Measurements from ENCODE around the gene AIP. TPM values are rescaled to one million over a fixed set of nuclear protein-coding genes. Genes with fewer than 3 reads are reported as not detected.
"Not testable (repeated sequence)": the region's sequence is repeated elsewhere in the genome, so short reads cannot be mapped to it uniquely, and the experiment has no call there.

AIP gene
- total RNA-seq, 1 donor from 2014 or later, result 82.7 TPM

DNA sequence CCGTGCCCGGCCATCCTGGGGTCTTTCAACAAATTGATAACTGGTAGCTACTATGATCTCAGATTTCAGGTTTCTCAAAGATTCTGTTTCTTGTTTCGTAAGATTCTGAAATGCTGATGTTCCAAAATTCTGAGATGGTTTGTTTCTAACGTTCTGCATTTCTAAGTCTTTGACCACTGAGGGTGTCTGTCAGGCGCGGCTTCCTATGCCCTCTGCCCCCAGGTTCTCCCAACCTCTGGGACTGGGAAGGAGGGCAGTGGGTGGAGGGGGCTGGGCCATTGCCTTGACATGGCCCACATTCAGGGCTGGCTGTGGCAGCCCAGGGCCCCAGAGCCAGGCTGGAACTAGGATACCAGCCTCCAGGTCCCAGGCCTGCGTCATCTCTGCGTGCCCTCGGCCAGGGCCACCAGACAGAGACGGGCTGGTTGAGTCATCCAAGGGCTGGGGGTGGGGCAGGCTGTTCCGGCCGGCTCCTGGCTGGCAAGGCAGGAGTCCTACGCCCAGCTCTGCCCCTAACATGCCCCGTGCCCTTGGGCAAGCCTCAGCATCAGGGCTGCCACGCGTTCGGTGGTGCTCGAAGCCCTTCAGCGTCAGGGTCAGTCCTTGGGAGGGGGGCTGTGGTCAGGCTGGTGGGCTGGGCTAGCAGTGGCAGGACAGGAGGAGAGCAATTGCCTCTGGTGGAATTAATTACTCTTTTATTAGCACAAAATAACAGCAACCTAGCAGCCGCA, 19.0 kb upstream of the AIP start:
- intact Hi-C loops (cut with DNase I), result loop anchor here (10.0 kb wide), 1 partner anchor 59 kb away; the partner anchor contains the start of genes PPP1CA and TBC1D10C
- Histone ChIP-seq H3K27ac (peak overlapping the region; percentile 87), H3K4me3 (peak overlapping the region; percentile 48 to 49), H3K27me3 (no peaks in the 10 kb centered on the region), H3K9me3 (no peaks in the 10 kb centered on the region), H3K36me3 (no peaks in the 10 kb centered on the region), H3K4me1 (peaks cover 49% of the 10 kb centered on the region)
- no peak for DNase-seq (ENCODE audit: extremely low spot score in 2 of 2)
- TF ChIP-seq POLR2AphosphoS5 (IDR thresholded peaks at IDR 0.05; ENCODE audit: insufficient read depth in 1 of 2, low read depth in 1 of 2), result peak; percentile 58 to 64
- TF ChIP-seq, protein P1, sequence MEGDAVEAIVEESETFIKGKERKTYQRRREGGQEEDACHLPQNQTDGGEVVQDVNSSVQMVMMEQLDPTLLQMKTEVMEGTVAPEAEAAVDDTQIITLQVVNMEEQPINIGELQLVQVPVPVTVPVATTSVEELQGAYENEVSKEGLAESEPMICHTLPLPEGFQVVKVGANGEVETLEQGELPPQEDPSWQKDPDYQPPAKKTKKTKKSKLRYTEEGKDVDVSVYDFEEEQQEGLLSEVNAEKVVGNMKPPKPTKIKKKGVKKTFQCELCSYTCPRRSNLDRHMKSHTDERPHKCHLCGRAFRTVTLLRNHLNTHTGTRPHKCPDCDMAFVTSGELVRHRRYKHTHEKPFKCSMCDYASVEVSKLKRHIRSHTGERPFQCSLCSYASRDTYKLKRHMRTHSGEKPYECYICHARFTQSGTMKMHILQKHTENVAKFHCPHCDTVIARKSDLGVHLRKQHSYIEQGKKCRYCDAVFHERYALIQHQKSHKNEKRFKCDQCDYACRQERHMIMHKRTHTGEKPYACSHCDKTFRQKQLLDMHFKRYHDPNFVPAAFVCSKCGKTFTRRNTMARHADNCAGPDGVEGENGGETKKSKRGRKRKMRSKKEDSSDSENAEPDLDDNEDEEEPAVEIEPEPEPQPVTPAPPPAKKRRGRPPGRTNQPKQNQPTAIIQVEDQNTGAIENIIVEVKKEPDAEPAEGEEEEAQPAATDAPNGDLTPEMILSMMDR (IDR thresholded peaks at IDR 0.05), result no peak

DNA sequence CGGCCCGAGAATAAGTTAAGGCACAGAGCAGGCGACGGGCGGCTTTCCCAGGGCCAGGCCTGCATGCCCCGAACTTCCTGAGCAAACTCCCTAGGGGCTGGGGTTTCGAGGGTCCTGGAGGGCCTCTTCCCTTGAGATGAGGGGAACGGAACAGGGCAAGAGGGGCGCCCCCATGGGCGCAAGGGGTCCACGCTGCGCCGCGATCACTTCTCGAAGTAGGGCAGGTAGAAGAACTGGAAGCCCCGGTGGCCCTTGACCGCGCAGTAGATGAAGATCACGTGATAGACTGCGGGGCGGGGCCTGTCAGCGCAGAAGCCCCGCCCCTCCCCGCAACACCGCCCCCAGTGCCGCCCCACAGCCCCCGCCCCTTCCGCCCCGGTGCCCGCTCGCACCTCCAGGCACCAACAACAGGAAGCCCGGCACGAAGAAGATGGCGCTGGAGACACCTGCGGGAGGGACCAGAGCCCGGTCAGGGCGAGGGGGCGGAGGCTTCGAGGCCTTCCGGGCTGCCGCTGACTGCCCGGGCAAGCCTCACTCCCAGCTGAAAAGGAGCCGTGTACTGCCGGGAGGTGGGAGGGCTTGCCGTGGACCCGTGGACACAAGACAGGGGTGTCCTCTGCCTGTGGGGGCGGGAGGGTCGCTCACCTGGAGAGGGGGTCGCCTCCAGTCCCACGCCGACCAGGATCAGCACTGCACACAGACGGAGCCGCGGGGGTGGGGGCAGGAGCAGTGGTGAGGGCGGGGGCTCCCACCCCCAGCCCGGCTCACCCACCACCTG, 18.2 kb upstream of the AIP start:
- intact Hi-C loops (cut with DNase I), result loop anchor here (5.0 to 10.0 kb wide), 2 partner anchors 42 to 60 kb away; partner anchors contain the start of genes PPP1CA and TBC1D10C
- Histone ChIP-seq H3K4me3 (peak overlapping the region; percentile 48 to 49), H3K9me3 (no peaks in the 10 kb centered on the region), H3K4me1 (peaks cover 52% of the 10 kb centered on the region), H3K27ac (peak overlapping the region; percentile 87), H3K36me3 (no peaks in the 10 kb centered on the region), H3K27me3 (no peaks in the 10 kb centered on the region)
- no peak for DNase-seq (ENCODE audit: extremely low spot score in 2 of 2)
- TF ChIP-seq, protein P1 (IDR thresholded peaks at IDR 0.05), result no peak
- TF ChIP-seq POLR2AphosphoS5 (IDR thresholded peaks at IDR 0.05; ENCODE audit: insufficient read depth in 1 of 2, low read depth in 1 of 2), result peak in 1 of 2 donors; percentile 62
- TF ChIP-seq POLR2A (IDR thresholded peaks at IDR 0.05), result no peak

DNA sequence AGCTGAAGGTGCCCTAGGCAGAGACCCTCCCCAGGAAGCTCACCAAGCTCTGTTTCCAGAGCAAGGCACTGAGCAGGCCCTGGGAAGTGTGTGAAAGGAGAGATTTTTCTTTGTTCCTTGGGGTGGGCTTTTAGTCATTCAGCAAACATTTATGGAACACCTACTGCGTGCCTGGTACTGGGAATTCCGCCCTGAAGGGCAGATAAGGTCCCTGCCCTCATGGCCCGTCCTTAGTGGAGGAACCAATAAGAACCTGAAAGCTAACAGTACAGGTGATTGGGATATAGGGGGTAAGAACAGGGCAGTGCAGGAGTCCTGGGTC, 17.7 kb upstream of the AIP start:
- Histone ChIP-seq H3K4me1 (peaks cover 55% of the 10 kb centered on the region), H3K9me3 (no peaks in the 10 kb centered on the region), H3K27me3 (no peaks in the 10 kb centered on the region), H3K36me3 (no peaks in the 10 kb centered on the region), H3K27ac (peak overlapping the region; percentile 87), H3K4me3 (peak overlapping the region; percentile 48 to 49)
- intact Hi-C loops (cut with DNase I), result loop anchor here (5.0 to 10.0 kb wide), 2 partner anchors 43 to 60 kb away; partner anchors contain the start of genes PPP1CA and TBC1D10C
- TF ChIP-seq, protein P1 (IDR thresholded peaks at IDR 0.05), result no peak
- no peak for TF ChIP-seq POLR2AphosphoS5 (IDR thresholded peaks at IDR 0.05; ENCODE audit: insufficient read depth in 1 of 2, low read depth in 1 of 2)
- no peak for TF ChIP-seq POLR2A (IDR thresholded peaks at IDR 0.05)
- DNase-seq (ENCODE audit: extremely low spot score in 2 of 2), result no peak

DNA sequence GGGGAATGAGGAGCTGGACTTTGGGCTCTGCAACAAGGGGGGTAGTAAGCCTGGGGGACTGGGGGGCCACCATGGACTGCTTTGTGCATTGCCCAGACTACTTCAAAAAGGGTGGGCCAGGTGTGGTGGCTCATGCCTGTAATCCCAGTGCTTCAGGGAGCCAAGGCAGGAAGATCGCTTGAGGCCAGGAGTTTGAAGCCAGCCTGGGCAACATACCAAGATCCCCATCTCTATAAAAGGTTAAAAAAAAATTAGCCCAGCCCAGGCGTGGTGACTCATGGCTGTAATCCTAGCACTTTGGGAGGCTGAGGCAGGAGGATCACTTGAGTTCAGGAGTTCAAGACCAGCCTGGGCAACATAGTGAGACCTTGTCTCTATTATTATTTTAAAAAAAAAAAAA, 17.3 kb upstream of the AIP start:
- DNase-seq (ENCODE audit: extremely low spot score in 2 of 2); H3K9me3 ChIP-seq; H3K36me3 ChIP-seq; H3K4me3 ChIP-seq; H3K27me3 ChIP-seq: not testable (repeated sequence)
- Histone ChIP-seq H3K4me1 (peaks cover 55% of the 10 kb centered on the region), H3K27ac (peak overlapping the region; percentile 87)
- intact Hi-C loops (cut with DNase I), result loop anchor here (5.0 to 10.0 kb wide), 2 partner anchors 43 to 61 kb away; partner anchors contain the start of genes PPP1CA and TBC1D10C

DNA sequence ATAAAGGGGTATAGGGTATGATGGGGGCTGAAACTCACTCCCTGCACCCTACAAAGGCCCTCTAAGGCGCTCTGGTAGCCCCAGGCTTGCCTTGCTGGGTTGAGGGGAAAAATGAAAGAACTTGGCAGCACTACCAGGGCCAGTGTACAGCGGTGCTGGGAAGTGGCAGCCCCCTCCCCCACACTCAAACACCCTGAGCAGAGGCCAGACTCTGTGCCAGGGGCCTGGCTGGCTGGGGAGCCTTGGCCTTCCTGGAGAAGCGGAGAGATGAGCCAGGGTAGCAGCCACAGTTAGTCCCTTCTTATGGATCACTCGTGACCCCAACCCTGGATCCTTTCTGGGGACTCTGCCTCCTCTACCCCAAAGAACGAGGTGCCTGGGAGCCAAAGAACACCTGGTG, 16.5 kb upstream of the AIP start:
- H3K27ac ChIP-seq, result peak overlapping the region; percentile 37
- TF ChIP-seq POLR2AphosphoS5 (IDR thresholded peaks at IDR 0.05; ENCODE audit: insufficient read depth in 1 of 2, low read depth in 1 of 2), result no peak
- TF ChIP-seq POLR2A (IDR thresholded peaks at IDR 0.05), result no peak
- TF ChIP-seq, protein P1 (IDR thresholded peaks at IDR 0.05), result no peak
- peaks cover 55% of the 10 kb centered on the region for H3K4me1 ChIP-seq
- DNase-seq (ENCODE audit: extremely low spot score in 2 of 2), result no peak
- intact Hi-C loops (cut with DNase I), result loop anchor here (5.0 to 10.0 kb wide), 2 partner anchors 44 to 62 kb away; partner anchors contain the start of genes PPP1CA and TBC1D10C
- H3K27me3 ChIP-seq, result no peaks in the 10 kb centered on the region
- no peaks in the 10 kb centered on the region for H3K36me3 ChIP-seq
- no peak overlapping the region for H3K4me3 ChIP-seq
- H3K9me3 ChIP-seq, result no peaks in the 10 kb centered on the region
